GM12891 (cell line): ENCODE data around the gene TMTC1.

Source experiments
- POLR2A ChIP-seq: IDR thresholded peaks from 2 replicates; pipeline ENCODE4 v1.6.1; 2011; ENCODE audit warnings: low read depth, low read length, control low read depth
- POLR2AphosphoS5 ChIP-seq: IDR thresholded peaks from 2 replicates; pipeline ENCODE4 v1.6.1; 2011; ENCODE audit warnings: low read depth, low read length, control low read depth
- TAF1 ChIP-seq: IDR thresholded peaks from 2 replicates; pipeline ENCODE4 v1.6.1; 2011; ENCODE audit warnings: low read depth, low read length, control low read depth

DNA sequence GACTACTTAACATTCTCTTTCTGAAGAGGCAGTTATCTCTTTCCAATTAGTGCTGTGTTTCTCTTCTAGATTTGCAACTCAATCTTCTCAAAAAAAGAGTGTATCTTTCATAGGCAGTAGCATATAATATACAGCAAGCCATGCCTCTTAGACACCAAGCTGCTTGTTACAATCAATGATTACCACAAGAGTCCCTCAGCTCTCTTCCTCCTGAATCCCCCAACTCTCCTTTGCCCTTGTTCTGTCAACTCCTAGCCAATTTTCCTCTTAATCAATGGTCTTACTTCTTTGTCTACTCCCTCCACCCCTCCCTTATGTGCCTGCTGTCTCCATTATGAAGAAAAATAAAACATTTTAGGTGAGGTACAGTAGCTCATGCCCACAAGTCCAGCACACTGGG, 2.6 kb downstream of the TMTC1 start:
- TF ChIP-seq POLR2A (no peak), TAF1 (no peak), POLR2AphosphoS5 (no peak)
